H9 (cell line): ENCODE results near the gene UBE2E1. TPM values are rescaled to one million over a fixed set of nuclear protein-coding genes. Genes with fewer than 3 reads are reported as not detected.
A peak's percentile ranks its signal among the peaks of the same experiment; 100 is the strongest.

ENCODE experiments used
- DNase-seq: peaks from one replicate; pipeline ENCODE4 v3.0.0-alpha.2; 2017
- H2AFZ ChIP-seq: one replicate; pipeline ENCODE4 v1.6.1; 2013; ENCODE audit warnings: mild to moderate bottlenecking, low read length, control low read depth, moderate library complexity
- H2AK5ac ChIP-seq: 2 replicates; pipeline ENCODE4 v1.6.1; 2013; ENCODE audit warnings: low read length, control low read depth, mixed read lengths; ENCODE audit not compliant: insufficient read length
- H2BK120ac ChIP-seq: one replicate; pipeline ENCODE4 v1.6.1; 2013; ENCODE audit warnings: low read depth, mild to moderate bottlenecking, low read length, control low read depth, inconsistent platforms; ENCODE audit not compliant: poor library complexity, severe bottlenecking
- H2BK12ac ChIP-seq: 2 replicates; pipeline ENCODE4 v1.6.1; 2013; ENCODE audit warnings: low read length, control low read depth, mixed read lengths, low read depth; ENCODE audit not compliant: insufficient read length
- H2BK15ac ChIP-seq: 2 replicates; pipeline ENCODE4 v1.6.1; 2013; ENCODE audit warnings: low read depth, low read length, control low read depth
- H2BK20ac ChIP-seq: one replicate; pipeline ENCODE4 v1.6.1; 2013; ENCODE audit warnings: low read depth, mild to moderate bottlenecking, low read length, control low read depth, inconsistent platforms; ENCODE audit not compliant: poor library complexity, severe bottlenecking
- H2BK5ac ChIP-seq: 2 replicates; pipeline ENCODE4 v1.6.1; 2013; ENCODE audit warnings: low read length, control low read depth, mixed read lengths; ENCODE audit not compliant: insufficient read length
- H3K14ac ChIP-seq: 2 replicates; pipeline ENCODE4 v1.6.1; 2013; ENCODE audit warnings: low read length, control low read depth; ENCODE audit not compliant: insufficient read depth
- H3K18ac ChIP-seq: 2 replicates; pipeline ENCODE4 v1.6.1; 2013; ENCODE audit warnings: low read depth, mild to moderate bottlenecking, mixed read lengths, low read length, control low read depth; ENCODE audit not compliant: insufficient read length
- H3K23ac ChIP-seq: 2 replicates; pipeline ENCODE4 v1.6.1; 2013; ENCODE audit warnings: low read length, control low read depth, mixed read lengths, low read depth; ENCODE audit not compliant: insufficient read length
- H3K23me2 ChIP-seq: 2 replicates; pipeline ENCODE4 v1.6.1; 2013; ENCODE audit warnings: low read depth, mild to moderate bottlenecking, mixed read lengths, low read length, control low read depth; ENCODE audit not compliant: insufficient read length, poor library complexity, severe bottlenecking
- H3K27ac ChIP-seq: 2 replicates; pipeline ENCODE4 v1.5.1; 2013; ENCODE audit warnings: low read length, control low read depth, mixed read lengths, low read depth; ENCODE audit not compliant: insufficient read length
- H3K27me3 ChIP-seq: 2 replicates; pipeline ENCODE4 v1.6.1; 2013; ENCODE audit warnings: low read length, control low read depth, inconsistent platforms; ENCODE audit not compliant: insufficient read depth
- H3K4ac ChIP-seq: 2 replicates; pipeline ENCODE4 v1.6.1; 2013; ENCODE audit warnings: low read depth, mild to moderate bottlenecking, control low read depth, inconsistent platforms, low read length, moderate library complexity
- H3K4me1 ChIP-seq: 2 replicates; pipeline ENCODE4 v1.6.1; 2013; ENCODE audit warnings: low read length, control low read depth, inconsistent platforms; ENCODE audit not compliant: insufficient read depth
- H3K4me2 ChIP-seq: 2 replicates; pipeline ENCODE4 v1.6.1; 2013; ENCODE audit warnings: low read length, control low read depth, mixed read lengths; ENCODE audit not compliant: insufficient read length, insufficient read depth
- H3K56ac ChIP-seq: 2 replicates; pipeline ENCODE4 v1.6.1; 2013; ENCODE audit warnings: low read depth, mild to moderate bottlenecking, mixed read lengths, low read length, control low read depth; ENCODE audit not compliant: insufficient read length
- H3K79me1 ChIP-seq: 2 replicates; pipeline ENCODE4 v1.6.1; 2013; ENCODE audit warnings: low read depth, mild to moderate bottlenecking, moderate library complexity, low read length, control low read depth, inconsistent platforms; ENCODE audit not compliant: insufficient read depth, poor library complexity, severe bottlenecking
- H3K79me2 ChIP-seq: 2 replicates; pipeline ENCODE4 v1.6.1; 2013; ENCODE audit warnings: low read length, control low read depth, inconsistent platforms; ENCODE audit not compliant: insufficient read depth
- H3K9ac ChIP-seq: 2 replicates; pipeline ENCODE4 v1.6.1; 2013; ENCODE audit warnings: low read length, control low read depth, mixed read lengths; ENCODE audit not compliant: insufficient read length; ENCODE audit errors: extremely low read depth
- H3K9me3 ChIP-seq: one replicate; pipeline ENCODE4 v1.6.1; 2013; ENCODE audit warnings: low read depth, low read length, inconsistent platforms; ENCODE audit not compliant: control insufficient read depth
- H3T11ph ChIP-seq: one replicate; pipeline ENCODE4 v1.6.1; 2013; ENCODE audit warnings: mild to moderate bottlenecking, low read length, control low read depth, inconsistent platforms
- H4K20me1 ChIP-seq: one replicate; pipeline ENCODE4 v1.6.1; 2013; ENCODE audit not compliant: control insufficient read depth, insufficient read length, insufficient read depth
- H4K5ac ChIP-seq: 2 replicates; pipeline ENCODE4 v1.6.1; 2013; ENCODE audit warnings: low read depth, mild to moderate bottlenecking, mixed read lengths, low read length, control low read depth; ENCODE audit not compliant: insufficient read length
- H4K8ac ChIP-seq: replicated peaks from 2 replicates; pipeline ENCODE4 v1.6.1; 2013; ENCODE audit warnings: low read length, control low read depth, mixed read lengths, low read depth; ENCODE audit not compliant: insufficient read length
- H4K91ac ChIP-seq: 2 replicates; pipeline ENCODE4 v1.6.1; 2013; ENCODE audit warnings: low read depth, mild to moderate bottlenecking, moderate library complexity, mixed read lengths, low read length, control low read depth; ENCODE audit not compliant: insufficient read length
- H3K27ac Mint-ChIP-seq, 3 experiments: 2 replicates in 2 of 3; 3 replicates in 1 of 3; pipeline ENCODE4 v1.8.0; 2020 to 2021; ENCODE audit warnings: mixed read lengths in 3 of 3, mild to moderate bottlenecking in 1 of 3, moderate library complexity in 1 of 3
- H3K27me3 Mint-ChIP-seq: 2 replicates; pipeline ENCODE4 v1.8.0; 2021; ENCODE audit warnings: low read depth, mild to moderate bottlenecking, moderate library complexity, mixed read lengths
- H3K36me3 Mint-ChIP-seq, 3 experiments: 2 replicates in 2 of 3; 3 replicates in 1 of 3; pipeline ENCODE4 v1.8.0; 2020 to 2021; ENCODE audit warnings: low read depth in 3 of 3, mixed read lengths in 3 of 3; ENCODE audit not compliant: insufficient read depth in 1 of 3
- H3K4me1 Mint-ChIP-seq, 2 experiments: 2 replicates each; pipeline ENCODE4 v1.8.0; 2020; ENCODE audit warnings: mixed read lengths in 2 of 2
- H3K4me3 Mint-ChIP-seq, 2 experiments: 2 replicates in 1 of 2; 3 replicates in 1 of 2; pipeline ENCODE4 v1.8.0; 2020 to 2021; ENCODE audit warnings: mild to moderate bottlenecking in 2 of 2, mixed read lengths in 2 of 2, moderate library complexity in 1 of 2
- H3K9me3 Mint-ChIP-seq, 2 experiments: 2 replicates in 1 of 2; 3 replicates in 1 of 2; pipeline ENCODE4 v1.8.0; 2020; ENCODE audit warnings: mild to moderate bottlenecking in 2 of 2, mixed read lengths in 2 of 2, moderate library complexity in 1 of 2
- WGBS: extraction: QIAGEN DNeasy Blood & Tissue Kit; methylation state at CpG from one replicate; pipeline ENCODE4 v1.1.7; 2013; ENCODE audit warnings: missing lambda C conversion rate, low lambda C conversion rate, mixed read lengths; ENCODE audit not compliant: insufficient read length; ENCODE audit errors: extremely low coverage; 5-methylcytosine and 5-hydroxymethylcytosine counted together
- total RNA-seq: library from RNA; stranded (reverse); gene quantifications from 2 replicates; pipeline ENCODE4 v1.2.1, GENCODE V29; 2021
- TF ChIP-seq, protein P1 (sequence below): fragments of 200-600 bp; sonication (generic); conservative IDR thresholded peaks from 3 replicates; pipeline ENCODE4 v1.8.0; 2021; ENCODE audit warnings: antibody characterized with exemption, mild to moderate bottlenecking

The UBE2E1 gene
- total RNA-seq, 1 experiment from 2014 or later: 142 TPM

DNA sequence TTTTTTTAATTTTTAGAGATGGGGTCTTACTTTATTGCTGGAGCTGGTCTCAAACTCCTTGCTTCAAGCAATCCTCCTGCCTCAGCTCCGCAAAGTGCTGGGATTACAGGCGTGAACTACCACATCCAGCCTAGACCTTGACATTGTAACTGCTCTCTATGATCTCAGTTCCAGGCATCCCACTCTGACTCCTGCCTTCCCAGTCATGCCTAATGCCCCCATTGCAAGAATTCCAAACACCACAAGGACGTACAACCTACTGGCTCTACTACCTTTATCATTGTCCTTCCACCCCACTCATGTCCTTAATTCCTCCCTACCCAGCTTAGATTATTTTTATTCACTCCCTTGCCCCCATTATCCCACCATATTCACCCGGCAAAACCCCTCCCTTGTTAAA, 89.4 kb downstream of the UBE2E1 start:
- Mint-ChIP-seq H3K27me3 (no peaks in the 10 kb centered on the region), H3K27ac (peak overlapping the region in 2 of 3 experiments; percentile 2 to 31; a peak in 2 of 7 replicates), H3K36me3 (peaks cover 51 to 72% (median 62%) of the 10 kb centered on the region in 3 experiments), H3K9me3 (peaks cover 12 to 19% of the 10 kb centered on the region in 2 experiments), H3K4me1 (peaks cover 17 to 18% of the 10 kb centered on the region in 2 experiments), H3K4me3 (no peak overlapping the region)
- H2BK15ac ChIP-seq: no peak overlapping the region
- no peak overlapping the region for H3K4ac ChIP-seq
- H3K23me2 ChIP-seq: no peaks in the 10 kb centered on the region
- no peak overlapping the region for H3K4me2 ChIP-seq
- H3K27me3 ChIP-seq: no peaks in the 10 kb centered on the region
- H3K9me3 ChIP-seq: peaks cover 8% of the 10 kb centered on the region
- no peak overlapping the region for H2AFZ ChIP-seq
- H2BK120ac ChIP-seq: no peak overlapping the region
- no peak overlapping the region for H2AK5ac ChIP-seq
- no peaks in the 10 kb centered on the region for H3K79me1 ChIP-seq
- no peak overlapping the region for H4K5ac ChIP-seq
- H3K4me1 ChIP-seq: no peaks in the 10 kb centered on the region; the same call in 1 of the 2 replicates
- no peak overlapping the region for H3K23ac ChIP-seq
- no peak overlapping the region for H3K18ac ChIP-seq
- no peak overlapping the region for H3K14ac ChIP-seq
- H4K91ac ChIP-seq: no peak overlapping the region
- DNase-seq: no peak
- no peak overlapping the region for H2BK12ac ChIP-seq
- H3K79me2 ChIP-seq: no peaks in the 10 kb centered on the region
- no peak overlapping the region for H4K8ac ChIP-seq
- H3K56ac ChIP-seq: no peak overlapping the region
- H2BK20ac ChIP-seq: no peak overlapping the region
- no CpG with 5 or more reads among the region's 4 CpGs for WGBS
- H3K27ac ChIP-seq: no peak overlapping the region
- H4K20me1 ChIP-seq: peaks cover 4% of the 10 kb centered on the region
- H3T11ph ChIP-seq: no peak overlapping the region
- H3K9ac ChIP-seq: no peak overlapping the region
- TF ChIP-seq, protein P1, sequence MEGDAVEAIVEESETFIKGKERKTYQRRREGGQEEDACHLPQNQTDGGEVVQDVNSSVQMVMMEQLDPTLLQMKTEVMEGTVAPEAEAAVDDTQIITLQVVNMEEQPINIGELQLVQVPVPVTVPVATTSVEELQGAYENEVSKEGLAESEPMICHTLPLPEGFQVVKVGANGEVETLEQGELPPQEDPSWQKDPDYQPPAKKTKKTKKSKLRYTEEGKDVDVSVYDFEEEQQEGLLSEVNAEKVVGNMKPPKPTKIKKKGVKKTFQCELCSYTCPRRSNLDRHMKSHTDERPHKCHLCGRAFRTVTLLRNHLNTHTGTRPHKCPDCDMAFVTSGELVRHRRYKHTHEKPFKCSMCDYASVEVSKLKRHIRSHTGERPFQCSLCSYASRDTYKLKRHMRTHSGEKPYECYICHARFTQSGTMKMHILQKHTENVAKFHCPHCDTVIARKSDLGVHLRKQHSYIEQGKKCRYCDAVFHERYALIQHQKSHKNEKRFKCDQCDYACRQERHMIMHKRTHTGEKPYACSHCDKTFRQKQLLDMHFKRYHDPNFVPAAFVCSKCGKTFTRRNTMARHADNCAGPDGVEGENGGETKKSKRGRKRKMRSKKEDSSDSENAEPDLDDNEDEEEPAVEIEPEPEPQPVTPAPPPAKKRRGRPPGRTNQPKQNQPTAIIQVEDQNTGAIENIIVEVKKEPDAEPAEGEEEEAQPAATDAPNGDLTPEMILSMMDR: no peak
- H2BK5ac ChIP-seq: no peak overlapping the region
